ENCODE measurements around the gene EMC8. TPM values are rescaled to one million over a fixed set of nuclear protein-coding genes. Genes with fewer than 3 reads are reported as not detected.

EMC8 gene
- total RNA-seq, 4 donors from 2014 or later, result 27.9 to 40.0 (median 31.8) TPM

DNA sequence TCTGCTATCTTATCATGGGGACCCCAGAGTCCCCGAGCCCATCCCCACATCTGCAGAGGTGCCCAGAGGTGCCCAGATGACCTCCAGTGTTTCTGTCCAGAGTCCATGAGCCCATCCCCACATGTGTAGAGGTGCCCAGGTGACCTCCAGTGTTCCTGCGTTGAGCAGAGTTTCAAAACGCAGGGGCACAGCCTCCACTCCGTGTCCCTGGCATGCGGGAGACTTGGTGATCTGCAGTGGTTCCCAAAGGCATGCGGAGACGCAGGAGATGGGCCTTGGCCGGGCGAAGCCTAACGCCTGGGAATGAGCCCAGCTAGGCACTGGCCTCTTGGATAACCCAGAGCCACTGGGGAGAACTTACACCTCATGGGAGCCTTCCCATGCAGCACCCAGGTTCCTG, 41.5 kb upstream of the EMC8 start:
- no peak overlapping the region for H3K27ac ChIP-seq
- 80 to 90% methylated on average over 1 to 9 of the region's 10 CpGs for WGBS, 2 donors (ENCODE audit: low coverage in 1 of 2)
- in situ Hi-C loops (cut with MboI; ENCODE audit: low pct_ligation_motif_present in 1 of 4, low pct_unique_long_range_greater_than_20kb in 1 of 4, low sequenced_read_pairs in 3 of 4), result no loop called here
- peaks cover 4 to 11% (median 6%) of the 10 kb centered on the region in 4 donors for H3K4me1 ChIP-seq
- no peak for DNase-seq
- no peak overlapping the region for H3K4me3 ChIP-seq
- intact Hi-C loops (cut with DNase I; ENCODE audit: low total_unique reads), result no loop called here
- H3K36me3 ChIP-seq, result no peaks in the 10 kb centered on the region
- peaks cover 19% of the 10 kb centered on the region for H3K27me3 ChIP-seq
- H3K9me3 ChIP-seq, result no peaks in the 10 kb centered on the region
- no peak for TF ChIP-seq POLR2A (IDR thresholded peaks at IDR 0.05)
- TF ChIP-seq EP300 (IDR thresholded peaks at IDR 0.05; ENCODE audit: low read depth), result no peak
- TF ChIP-seq, protein P1, sequence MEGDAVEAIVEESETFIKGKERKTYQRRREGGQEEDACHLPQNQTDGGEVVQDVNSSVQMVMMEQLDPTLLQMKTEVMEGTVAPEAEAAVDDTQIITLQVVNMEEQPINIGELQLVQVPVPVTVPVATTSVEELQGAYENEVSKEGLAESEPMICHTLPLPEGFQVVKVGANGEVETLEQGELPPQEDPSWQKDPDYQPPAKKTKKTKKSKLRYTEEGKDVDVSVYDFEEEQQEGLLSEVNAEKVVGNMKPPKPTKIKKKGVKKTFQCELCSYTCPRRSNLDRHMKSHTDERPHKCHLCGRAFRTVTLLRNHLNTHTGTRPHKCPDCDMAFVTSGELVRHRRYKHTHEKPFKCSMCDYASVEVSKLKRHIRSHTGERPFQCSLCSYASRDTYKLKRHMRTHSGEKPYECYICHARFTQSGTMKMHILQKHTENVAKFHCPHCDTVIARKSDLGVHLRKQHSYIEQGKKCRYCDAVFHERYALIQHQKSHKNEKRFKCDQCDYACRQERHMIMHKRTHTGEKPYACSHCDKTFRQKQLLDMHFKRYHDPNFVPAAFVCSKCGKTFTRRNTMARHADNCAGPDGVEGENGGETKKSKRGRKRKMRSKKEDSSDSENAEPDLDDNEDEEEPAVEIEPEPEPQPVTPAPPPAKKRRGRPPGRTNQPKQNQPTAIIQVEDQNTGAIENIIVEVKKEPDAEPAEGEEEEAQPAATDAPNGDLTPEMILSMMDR (IDR thresholded peaks at IDR 0.05), result no peak
- TF ChIP-seq POLR2AphosphoS5 (IDR thresholded peaks at IDR 0.05), result no peak

DNA sequence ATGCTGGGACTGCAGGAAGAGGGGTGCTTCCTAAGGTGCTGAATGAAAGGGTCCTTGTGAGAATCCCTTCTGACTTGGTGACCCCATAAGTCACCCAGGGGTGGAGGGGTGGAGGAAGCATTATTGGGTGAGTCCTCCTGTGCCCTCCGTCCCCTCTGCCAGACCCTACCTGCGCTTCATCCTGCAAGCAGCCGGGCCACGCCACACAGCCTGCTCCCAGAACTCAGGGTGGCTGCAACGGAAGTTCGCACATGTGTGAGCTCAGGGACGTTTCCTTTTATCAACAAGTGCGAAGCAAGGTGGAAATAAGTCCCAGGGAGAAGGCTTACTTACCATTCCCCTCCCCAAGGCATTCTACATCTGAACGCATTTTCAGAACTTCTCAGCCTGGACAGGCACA, 41.1 kb upstream of the EMC8 start:
- Histone ChIP-seq H3K27ac (no peak overlapping the region), H3K9me3 (no peaks in the 10 kb centered on the region), H3K27me3 (peaks cover 19% of the 10 kb centered on the region), H3K4me3 (no peak overlapping the region), H3K36me3 (no peaks in the 10 kb centered on the region), H3K4me1 (peaks cover 4 to 11% (median 6%) of the 10 kb centered on the region in 4 donors)
- DNase-seq, result no peak
- intact Hi-C loops (cut with DNase I; ENCODE audit: low total_unique reads), result no loop called here
- TF ChIP-seq, protein P1 (IDR thresholded peaks at IDR 0.05), result no peak
- TF ChIP-seq POLR2A (IDR thresholded peaks at IDR 0.05) (no peak), POLR2AphosphoS5 (IDR thresholded peaks at IDR 0.05) (no peak), EP300 (IDR thresholded peaks at IDR 0.05; ENCODE audit: low read depth) (no peak)
- in situ Hi-C loops (cut with MboI; ENCODE audit: low pct_ligation_motif_present in 1 of 4, low pct_unique_long_range_greater_than_20kb in 1 of 4, low sequenced_read_pairs in 3 of 4), result no loop called here
- WGBS, 2 donors (ENCODE audit: low coverage in 1 of 2), result 90% methylated on average over 9 of the region's 9 CpGs; no CpG with 5 or more reads in 1 of the 2 donors

DNA sequence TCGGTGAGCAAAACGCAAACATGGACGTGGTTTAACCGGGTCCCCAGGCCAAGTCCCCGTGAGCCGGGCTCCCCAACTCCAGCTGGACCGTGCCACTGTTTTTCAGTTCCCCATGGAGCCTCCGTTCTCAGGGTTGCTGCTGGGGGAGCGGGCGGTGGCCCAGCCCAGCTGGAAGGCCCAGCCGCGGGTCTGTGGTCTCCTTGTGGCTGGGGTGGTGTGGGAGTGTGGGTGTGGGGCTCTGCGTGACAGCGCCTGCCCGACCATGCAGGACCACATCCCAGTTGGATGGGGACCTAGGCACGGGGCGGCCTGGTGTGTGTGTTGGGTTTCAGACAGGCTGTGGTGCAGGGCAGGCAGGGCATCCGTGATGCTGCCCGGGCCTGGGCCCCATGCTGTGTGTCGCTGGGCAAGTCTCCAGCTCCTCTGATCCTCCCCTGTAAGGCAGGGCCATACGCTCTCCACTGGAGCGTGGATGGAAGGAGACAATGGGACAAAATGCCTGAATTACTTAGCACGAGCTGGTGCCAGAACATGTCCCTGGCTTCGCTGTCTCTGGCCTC, 40.4 kb upstream of the EMC8 start:
- no peak overlapping the region for H3K4me3 ChIP-seq
- peaks cover 19% of the 10 kb centered on the region for H3K27me3 ChIP-seq
- H3K36me3 ChIP-seq, result no peaks in the 10 kb centered on the region
- 81% methylated on average over 23 of the region's 24 CpGs; no CpG with 5 or more reads in 1 of the 2 donors for WGBS, 2 donors (ENCODE audit: low coverage in 1 of 2)
- no peak for DNase-seq
- H3K9me3 ChIP-seq, result no peaks in the 10 kb centered on the region
- TF ChIP-seq POLR2A (IDR thresholded peaks at IDR 0.05), result no peak
- no peak for TF ChIP-seq POLR2AphosphoS5 (IDR thresholded peaks at IDR 0.05)
- no peak for TF ChIP-seq EP300 (IDR thresholded peaks at IDR 0.05; ENCODE audit: low read depth)
- TF ChIP-seq, protein P1 (IDR thresholded peaks at IDR 0.05), result no peak
- peaks cover 0 to 5% (median 1%) of the 10 kb centered on the region in 4 donors for H3K4me1 ChIP-seq
- intact Hi-C loops (cut with DNase I; ENCODE audit: low total_unique reads), result no loop called here
- H3K27ac ChIP-seq, result no peak overlapping the region
- in situ Hi-C loops (cut with MboI; ENCODE audit: low pct_ligation_motif_present in 1 of 4, low pct_unique_long_range_greater_than_20kb in 1 of 4, low sequenced_read_pairs in 3 of 4), result no loop called here

DNA sequence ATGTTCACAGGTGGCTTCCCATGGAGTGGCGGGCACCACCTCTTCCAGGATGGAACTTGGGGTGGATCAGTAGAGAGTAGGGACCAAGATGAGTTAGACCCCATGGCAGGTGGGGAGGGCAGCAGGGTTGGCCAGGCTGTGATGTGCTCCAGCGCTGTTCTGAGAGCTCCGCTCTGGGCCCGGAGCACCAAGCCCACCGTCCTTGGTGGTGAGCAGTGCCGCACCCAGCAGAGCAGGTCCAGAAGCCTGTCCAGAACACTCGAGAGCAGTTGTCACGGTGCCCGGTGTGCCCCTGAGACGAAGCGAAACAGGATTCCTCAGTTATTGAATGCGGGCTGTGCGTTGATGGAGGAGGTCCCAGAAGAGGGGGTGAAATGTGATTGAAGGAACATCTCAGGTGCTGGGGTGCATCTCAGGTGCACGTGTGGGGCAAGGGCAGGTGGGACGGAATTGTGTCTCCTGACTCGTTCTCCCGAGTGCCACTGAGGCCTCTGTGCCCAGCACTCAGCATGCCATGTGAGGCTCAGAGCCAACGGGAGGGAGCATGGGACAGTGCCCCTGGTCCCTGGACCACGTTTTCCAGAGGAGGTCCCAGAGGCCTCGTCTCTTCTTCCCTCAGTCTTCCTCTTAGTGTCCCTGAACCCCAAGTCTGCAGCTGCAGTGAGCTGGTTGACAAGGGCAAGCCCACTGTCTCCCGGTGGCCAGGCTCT, 39.7 kb upstream of the EMC8 start:
- intact Hi-C loops (cut with DNase I; ENCODE audit: low total_unique reads), result no loop called here
- Histone ChIP-seq H3K9me3 (no peaks in the 10 kb centered on the region), H3K27ac (no peak overlapping the region), H3K4me1 (no peaks in the 10 kb centered on the region), H3K36me3 (no peaks in the 10 kb centered on the region), H3K4me3 (no peak overlapping the region), H3K27me3 (peaks cover 19% of the 10 kb centered on the region)
- no peak for TF ChIP-seq POLR2A (IDR thresholded peaks at IDR 0.05)
- TF ChIP-seq EP300 (IDR thresholded peaks at IDR 0.05; ENCODE audit: low read depth), result no peak
- TF ChIP-seq POLR2AphosphoS5 (IDR thresholded peaks at IDR 0.05), result no peak
- TF ChIP-seq, protein P1 (IDR thresholded peaks at IDR 0.05), result no peak
- 90 to 91% methylated on average over 3 to 20 of the region's 21 CpGs for WGBS, 2 donors (ENCODE audit: low coverage in 1 of 2)
- in situ Hi-C loops (cut with MboI; ENCODE audit: low pct_ligation_motif_present in 1 of 4, low pct_unique_long_range_greater_than_20kb in 1 of 4, low sequenced_read_pairs in 3 of 4), result no loop called here
- DNase-seq, result no peak
